Measurements from ENCODE around the gene SLC10A7. TPM values are rescaled to one million over a fixed set of nuclear protein-coding genes. Genes with fewer than 3 reads are reported as not detected.

The SLC10A7 gene
- total RNA-seq, 4 donors from 2014 or later, result 12.9 to 28.1 (median 19.5) TPM

DNA sequence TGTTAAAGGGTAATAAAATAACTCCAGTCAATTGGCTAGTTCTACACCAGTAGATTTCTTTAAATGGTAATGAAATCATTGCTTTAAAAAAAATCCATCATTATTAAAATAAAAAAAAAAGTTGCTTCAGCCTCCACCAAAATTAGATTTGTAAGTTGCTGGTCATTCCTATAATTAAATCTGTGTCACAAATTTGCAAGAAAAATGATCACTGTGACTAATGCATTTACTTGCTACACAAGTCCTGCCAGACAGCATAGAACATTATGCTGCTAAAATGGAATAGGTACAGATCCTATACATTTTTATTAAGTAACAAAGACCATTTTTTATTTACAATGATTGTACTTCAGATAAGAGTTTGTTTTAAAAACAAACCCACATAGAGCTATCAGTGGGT is 85.8 kb downstream of the SLC10A7 start:
- H3K36me3 ChIP-seq, result no peaks in the 10 kb centered on the region
- H3K4me1 ChIP-seq, result no peaks in the 10 kb centered on the region
- H3K27me3 ChIP-seq, result no peaks in the 10 kb centered on the region
- no peak overlapping the region for H3K4me3 ChIP-seq
- TF ChIP-seq CTCF (IDR thresholded peaks at IDR 0.05) (no peak), POLR2A (IDR thresholded peaks at IDR 0.05) (no peak)
- no peaks in the 10 kb centered on the region for H3K9me3 ChIP-seq
- no peak for DNase-seq
- no peak overlapping the region for H3K27ac ChIP-seq

DNA sequence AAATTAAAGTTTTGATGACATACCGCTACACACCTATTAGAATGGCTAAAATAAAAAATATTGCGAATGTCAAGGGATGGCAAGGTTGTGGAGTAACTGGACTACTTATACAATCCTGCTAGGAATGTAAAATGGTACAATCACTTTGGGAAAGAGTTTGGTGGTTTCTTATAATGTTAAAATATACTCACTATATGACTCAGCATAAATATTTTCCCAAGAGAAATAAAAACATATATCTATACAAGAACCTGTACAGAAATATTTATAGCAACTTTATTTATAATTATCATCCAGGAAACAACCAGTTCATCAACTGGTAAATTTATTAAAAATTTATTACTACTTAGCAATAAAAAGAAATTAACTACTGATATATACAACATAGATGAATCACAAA is 89.7 kb downstream of the SLC10A7 start:
- H3K4me3 ChIP-seq, result no peak overlapping the region
- H3K27me3 ChIP-seq, result no peaks in the 10 kb centered on the region
- H3K27ac ChIP-seq, result no peak overlapping the region
- no peaks in the 10 kb centered on the region for H3K9me3 ChIP-seq
- DNase-seq, result no peak
- no peaks in the 10 kb centered on the region for H3K4me1 ChIP-seq
- no peaks in the 10 kb centered on the region for H3K36me3 ChIP-seq
- TF ChIP-seq POLR2A (IDR thresholded peaks at IDR 0.05) (no peak), CTCF (IDR thresholded peaks at IDR 0.05) (no peak)

- H3K9me3 ChIP-seq, result no peaks in the 10 kb centered on the region
- TF ChIP-seq CTCF (IDR thresholded peaks at IDR 0.05) (no peak), POLR2A (IDR thresholded peaks at IDR 0.05) (no peak)
- no peaks in the 10 kb centered on the region for H3K4me1 ChIP-seq
- no peak overlapping the region for H3K27ac ChIP-seq
- no peak for DNase-seq
- no peaks in the 10 kb centered on the region for H3K36me3 ChIP-seq
- no peak overlapping the region for H3K4me3 ChIP-seq
- H3K27me3 ChIP-seq, result no peaks in the 10 kb centered on the region
These were observed 93.4 kb downstream of the SLC10A7 start for GRCh38 chr4:146428298-146428697.

DNA sequence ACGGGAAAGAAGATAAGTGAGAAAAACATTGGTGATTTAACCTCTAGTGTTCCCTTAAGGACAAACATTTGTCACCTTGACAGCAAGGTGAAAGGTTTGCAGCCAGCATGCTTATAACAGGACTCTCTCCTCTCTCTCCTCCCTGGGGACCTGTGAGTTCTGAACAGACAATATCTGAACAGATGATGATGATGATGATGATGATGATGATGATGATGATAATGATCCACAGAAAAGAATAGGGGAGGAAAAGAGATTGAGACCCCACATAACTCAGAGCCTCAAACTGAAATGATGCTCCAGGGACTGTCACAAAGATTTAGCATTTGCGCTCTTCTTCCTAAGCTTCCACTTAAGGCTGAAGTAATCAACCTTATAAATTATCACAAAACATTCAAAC is 103.9 kb downstream of the SLC10A7 start:
- no peak for DNase-seq
- Histone ChIP-seq H3K27me3 (no peaks in the 10 kb centered on the region), H3K9me3 (no peaks in the 10 kb centered on the region), H3K27ac (no peak overlapping the region), H3K4me3 (no peak overlapping the region), H3K36me3 (no peaks in the 10 kb centered on the region), H3K4me1 (no peaks in the 10 kb centered on the region)
- TF ChIP-seq CTCF (IDR thresholded peaks at IDR 0.05) (no peak), POLR2A (IDR thresholded peaks at IDR 0.05) (no peak)

- H3K4me1 ChIP-seq, result no peaks in the 10 kb centered on the region
- TF ChIP-seq POLR2A (IDR thresholded peaks at IDR 0.05) (no peak), CTCF (IDR thresholded peaks at IDR 0.05) (no peak)
- H3K9me3 ChIP-seq, result no peaks in the 10 kb centered on the region
- no peaks in the 10 kb centered on the region for H3K27me3 ChIP-seq
- DNase-seq, result no peak
- no peak overlapping the region for H3K4me3 ChIP-seq
- no peak overlapping the region for H3K27ac ChIP-seq
- no peaks in the 10 kb centered on the region for H3K36me3 ChIP-seq
These were observed 105.9 kb downstream of the SLC10A7 start for GRCh38 chr4:146415829-146416228.

- H3K4me3 ChIP-seq, result no peak overlapping the region
These were observed 114.1 kb downstream of the SLC10A7 start for GRCh38 chr4:146407669-146408084.

More at GRCh38 chr4:146407669-146408084, 114.1 kb downstream of the SLC10A7 start:
- Histone ChIP-seq H3K27ac (no peak overlapping the region), H3K36me3 (no peaks in the 10 kb centered on the region), H3K27me3 (no peaks in the 10 kb centered on the region), H3K9me3 (no peaks in the 10 kb centered on the region), H3K4me1 (no peaks in the 10 kb centered on the region)
- no peak for DNase-seq
- TF ChIP-seq POLR2A (IDR thresholded peaks at IDR 0.05) (no peak), CTCF (IDR thresholded peaks at IDR 0.05) (no peak)
